Measurements from ENCODE around the gene CENPS. TPM values are rescaled to one million over a fixed set of nuclear protein-coding genes. Genes with fewer than 3 reads are reported as not detected.

CENPS gene
- total and polyA plus RNA-seq, 2 of the 13 experiments (the other 11 are each of a cell fraction or from before 2014, with no cell fraction given): 3.3 to 22.0 TPM

- TF ChIP-seq MYNN (CRISPR knock-in tag; IDR thresholded peaks at IDR 0.05; ENCODE audit: low read depth): no peak
- TF ChIP-seq ZEB1 (IDR thresholded peaks at IDR 0.05; ENCODE audit: insufficient replicate concordance, low read depth): peak; percentile 28
- TF ChIP-seq KIAA2018 (CRISPR knock-in tag; IDR thresholded peaks at IDR 0.05; ENCODE audit: borderline replicate concordance): no peak
- no peak for TF ChIP-seq ZNF282 (IDR thresholded peaks at IDR 0.05; ENCODE audit: partially characterized antibody)
- TF ChIP-seq BCL3 (CRISPR knock-in tag; IDR thresholded peaks at IDR 0.05): peak; percentile 59
- TF ChIP-seq ZNF790 (CRISPR knock-in tag; IDR thresholded peaks at IDR 0.05; ENCODE audit: borderline replicate concordance): peak; percentile 83; the same call in 1 of the 2 replicates
- TF ChIP-seq ZNF33B (CRISPR knock-in tag; IDR thresholded peaks at IDR 0.05): no peak
- TF ChIP-seq RFX1 (IDR thresholded peaks at IDR 0.05): no peak
- peak; percentile 77 for TF ChIP-seq ETV5 (CRISPR knock-in tag; IDR thresholded peaks at IDR 0.05; ENCODE audit: borderline replicate concordance)
- TF ChIP-seq ARID5B (CRISPR knock-in tag; IDR thresholded peaks at IDR 0.05): peak; percentile 74
- TF ChIP-seq FOXO1 (CRISPR knock-in tag; IDR thresholded peaks at IDR 0.05): peak; percentile 14; the same call in 1 of the 2 replicates
- no peak for TF ChIP-seq RBM39 (IDR thresholded peaks at IDR 0.05; ENCODE audit: low read depth, low read length, poor library complexity, severe bottlenecking)
- TF ChIP-seq ZNF782 (CRISPR knock-in tag; IDR thresholded peaks at IDR 0.05; ENCODE audit: borderline replicate concordance): peak; percentile 43; the same call in 1 of the 2 replicates
- TF ChIP-seq GABPA (IDR thresholded peaks at IDR 0.05; ENCODE audit: low read depth, low read length): peak; percentile 54
- peak; percentile 90 for TF ChIP-seq GABPA (CRISPR knock-in tag; IDR thresholded peaks at IDR 0.05; ENCODE audit: low read depth)
- no peak for TF ChIP-seq JUN (CRISPR knock-in tag; IDR thresholded peaks at IDR 0.05)
Observed at GRCh38 chr1:10472220-10473144, 42.2 kb downstream of the CENPS start, which contains the start of gene DFFA (continued).
